Skeletal muscle tissue (tissue), 4 donors: ENCODE results near the gene RSU1. TPM values are rescaled to one million over a fixed set of nuclear protein-coding genes. Genes with fewer than 3 reads are reported as not detected.

Source experiments
- H3K27ac ChIP-seq: one replicate; pipeline ENCODE4 v1.7.0; 2013; ENCODE audit warnings: mild to moderate bottlenecking, low read depth, low read length, inconsistent platforms
- H3K27me3 ChIP-seq, 3 donors: one replicate each; pipeline ENCODE4 v1.7.0; 2013; ENCODE audit warnings: low read length in 3 of 3; ENCODE audit not compliant: control insufficient read depth in 3 of 3, insufficient read depth in 3 of 3
- H3K36me3 ChIP-seq, 3 donors: one replicate each; pipeline ENCODE4 v1.7.0; 2013; ENCODE audit warnings: low read length in 3 of 3; ENCODE audit not compliant: control insufficient read depth in 3 of 3, insufficient read depth in 3 of 3
- H3K4me1 ChIP-seq, 3 donors: one replicate each; pipeline ENCODE4 v1.7.0; 2013; ENCODE audit warnings: low read length in 3 of 3, mild to moderate bottlenecking in 3 of 3; ENCODE audit not compliant: control insufficient read depth in 3 of 3, insufficient read depth in 3 of 3
- H3K4me3 ChIP-seq, 3 donors: one replicate each; pipeline ENCODE4 v1.7.0; 2013; ENCODE audit warnings: low read length in 3 of 3
- H3K9ac ChIP-seq, 3 donors: one replicate each; pipeline ENCODE4 v1.7.0; 2013; ENCODE audit warnings: low read length in 3 of 3, mild to moderate bottlenecking in 3 of 3, moderate library complexity in 2 of 3, low read depth in 1 of 3
- H3K9me3 ChIP-seq, 3 donors: one replicate each; pipeline ENCODE4 v1.7.0; 2013; ENCODE audit warnings: low read length in 3 of 3; ENCODE audit not compliant: control insufficient read depth in 3 of 3
- total RNA-seq: library from RNA; depleted of rRNA; stranded (reverse); fragments of >200 nt; gene quantifications from one replicate; pipeline ENCODE4 v1.2.3, GENCODE V29; 2014
- donor health status: Osteomylitis.

RSU1 gene
- total RNA-seq, 1 donor from 2014 or later, result 35.0 TPM

DNA sequence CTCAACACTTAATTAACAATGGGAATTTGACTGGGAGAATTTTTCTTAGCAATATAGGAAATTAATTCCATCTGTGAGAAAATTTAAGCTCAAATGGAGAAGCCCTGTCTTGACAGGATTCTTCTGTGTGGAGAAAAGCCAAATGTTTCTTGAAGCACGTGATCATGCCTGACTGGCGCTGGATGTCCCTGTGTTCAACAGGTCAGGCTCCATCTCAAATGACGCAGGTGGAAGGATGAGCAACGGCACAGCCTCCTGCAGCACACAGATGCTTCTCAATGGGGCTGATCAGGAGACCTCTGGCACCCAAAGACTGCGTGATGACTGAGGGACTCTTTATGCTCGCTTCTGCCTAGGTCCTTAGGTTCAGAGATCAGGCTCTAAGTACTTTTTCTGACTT, 143.8 kb downstream of the RSU1 start:
- Histone ChIP-seq H3K4me1 (no peaks in the 10 kb centered on the region), H3K27ac (no peak overlapping the region), H3K4me3 (no peak overlapping the region), H3K36me3 (no peaks in the 10 kb centered on the region), H3K9me3 (no peaks in the 10 kb centered on the region), H3K27me3 (no peaks in the 10 kb centered on the region), H3K9ac (no peak overlapping the region)

DNA sequence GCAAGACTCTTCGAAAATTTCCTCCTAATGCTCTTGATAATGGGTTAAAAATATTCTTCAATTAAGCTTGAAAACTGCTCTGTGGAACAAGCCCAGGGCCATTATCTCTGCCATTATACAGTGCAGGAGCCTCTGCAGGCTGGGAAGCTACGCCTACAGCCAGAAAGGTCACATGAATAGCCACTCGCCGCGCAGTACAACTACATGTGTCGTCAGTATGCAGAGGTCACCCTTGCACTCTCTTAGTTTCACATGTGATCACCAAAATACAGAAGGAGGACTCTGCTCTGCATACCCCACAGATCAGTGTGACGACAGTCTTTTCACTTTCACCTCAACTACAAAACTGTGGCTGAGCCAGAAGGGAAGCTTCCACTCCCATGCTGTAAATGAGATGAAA, 153.8 kb downstream of the RSU1 start:
- Histone ChIP-seq H3K9ac (no peak overlapping the region), H3K4me1 (no peaks in the 10 kb centered on the region), H3K4me3 (no peak overlapping the region), H3K9me3 (no peaks in the 10 kb centered on the region), H3K27ac (no peak overlapping the region), H3K36me3 (no peaks in the 10 kb centered on the region), H3K27me3 (no peaks in the 10 kb centered on the region)

DNA sequence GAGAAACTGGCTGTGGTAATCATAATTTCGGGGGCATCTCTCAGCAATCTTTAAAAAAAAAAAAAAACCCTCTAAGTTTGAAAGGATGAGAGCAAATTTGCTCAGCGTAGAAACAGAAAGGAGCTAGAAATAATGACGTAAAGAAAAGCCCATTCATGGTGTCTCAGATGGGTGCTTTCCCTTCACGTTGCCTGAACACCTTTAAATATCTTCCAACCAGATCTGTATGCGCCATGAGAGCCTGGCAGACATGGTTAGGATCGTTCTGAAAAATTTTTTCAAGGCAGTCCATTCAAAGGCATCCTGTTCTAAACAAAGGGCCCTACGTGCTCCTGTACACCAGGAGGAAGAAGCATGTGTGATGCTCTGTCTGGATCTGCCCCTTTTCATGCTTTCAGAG, 154.3 kb downstream of the RSU1 start:
- Histone ChIP-seq H3K36me3 (no peaks in the 10 kb centered on the region), H3K9ac (no peak overlapping the region), H3K27me3 (no peaks in the 10 kb centered on the region), H3K9me3 (no peaks in the 10 kb centered on the region), H3K4me1 (no peaks in the 10 kb centered on the region), H3K27ac (no peak overlapping the region), H3K4me3 (no peak overlapping the region)

DNA sequence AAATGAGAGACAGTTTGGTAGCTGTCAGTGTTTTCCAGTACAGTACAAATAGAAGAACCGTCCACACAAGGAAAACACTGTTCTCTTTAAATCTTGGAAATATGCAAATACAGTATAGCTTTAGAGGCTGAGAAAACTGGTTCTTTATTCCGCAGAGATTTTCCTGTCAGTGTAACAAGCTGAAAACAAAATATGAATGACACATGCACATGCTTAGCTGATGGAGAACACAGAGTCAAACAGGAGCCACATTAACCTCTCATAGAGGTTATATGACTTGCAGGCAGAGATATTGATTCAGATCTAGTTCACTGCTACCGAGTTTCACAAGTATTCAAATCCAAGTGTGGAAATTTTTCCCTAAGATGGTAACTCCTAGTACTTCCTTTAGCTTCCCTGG, 160.3 kb downstream of the RSU1 start:
- H3K36me3 ChIP-seq, result no peaks in the 10 kb centered on the region
- no peak overlapping the region for H3K4me3 ChIP-seq
- no peak overlapping the region for H3K27ac ChIP-seq
- H3K9me3 ChIP-seq, result no peaks in the 10 kb centered on the region
- H3K4me1 ChIP-seq, result no peaks in the 10 kb centered on the region
- no peak overlapping the region for H3K9ac ChIP-seq
- H3K27me3 ChIP-seq, result no peaks in the 10 kb centered on the region

DNA sequence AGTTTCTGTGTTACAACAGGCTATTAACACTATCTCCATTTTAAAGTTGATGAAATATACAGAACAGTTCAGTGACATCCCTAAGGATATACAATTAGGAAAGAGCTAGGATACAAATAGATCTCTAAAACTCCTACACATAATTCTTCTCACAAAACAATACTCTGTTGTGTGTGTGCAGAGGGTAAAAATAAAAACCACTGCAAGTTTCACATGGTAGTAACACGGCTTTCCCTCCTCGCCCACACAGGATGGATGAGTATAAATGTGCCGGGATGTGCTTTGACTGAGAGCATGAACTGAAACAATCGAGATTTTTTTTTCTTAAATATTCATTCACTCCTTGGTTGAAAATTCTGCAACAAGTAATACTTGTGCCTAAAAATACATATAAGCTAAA, 164.0 kb downstream of the RSU1 start:
- Histone ChIP-seq H3K36me3 (no peaks in the 10 kb centered on the region), H3K9ac (no peak overlapping the region), H3K4me1 (no peaks in the 10 kb centered on the region), H3K27ac (no peak overlapping the region), H3K27me3 (no peaks in the 10 kb centered on the region), H3K4me3 (no peak overlapping the region), H3K9me3 (no peaks in the 10 kb centered on the region)

DNA sequence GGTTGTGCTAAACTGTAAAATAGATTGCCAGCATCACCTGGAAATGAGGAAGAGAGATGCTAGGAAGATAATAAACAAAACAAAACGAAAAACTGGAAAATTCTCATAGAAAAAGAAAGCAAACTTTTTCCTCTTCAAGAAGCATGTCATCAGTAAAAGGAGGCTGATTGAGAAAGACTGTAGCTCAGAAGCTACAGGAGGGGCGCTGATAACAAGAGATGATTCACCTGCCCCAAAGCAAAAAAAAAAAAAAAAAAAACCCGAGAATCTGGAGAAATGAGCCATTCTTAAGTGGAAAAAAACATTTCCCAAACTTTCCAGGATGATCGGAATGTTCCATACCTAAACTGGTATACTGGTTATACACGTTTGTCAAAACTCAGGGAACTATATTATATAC, 165.1 kb downstream of the RSU1 start:
- no peaks in the 10 kb centered on the region for H3K27me3 ChIP-seq

DNA sequence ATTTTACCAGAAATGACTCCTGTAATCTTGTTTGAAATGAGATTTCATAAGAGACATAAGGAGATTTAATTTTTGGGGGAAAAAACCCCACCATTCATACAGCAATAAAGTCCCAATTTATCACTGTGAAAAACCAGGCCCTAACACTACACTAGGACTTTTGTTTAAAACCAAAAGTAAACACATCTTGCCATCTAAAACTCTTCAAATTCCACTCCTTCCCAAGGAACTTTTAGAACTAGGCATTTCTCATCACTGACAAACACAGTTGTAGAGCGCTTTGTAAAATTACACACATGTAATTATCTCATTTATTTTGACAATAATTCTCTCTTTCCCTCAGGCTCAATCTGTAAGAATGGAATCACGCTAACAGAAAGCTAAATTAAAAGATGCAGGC, 167.5 kb downstream of the RSU1 start:
- Histone ChIP-seq H3K27ac (no peak overlapping the region), H3K4me3 (no peak overlapping the region), H3K36me3 (no peaks in the 10 kb centered on the region), H3K4me1 (no peaks in the 10 kb centered on the region), H3K9me3 (no peaks in the 10 kb centered on the region), H3K9ac (no peak overlapping the region), H3K27me3 (no peaks in the 10 kb centered on the region)

More for the DNA sequence above, 165.1 kb downstream of the RSU1 start:
- H3K4me3 ChIP-seq, result no peak overlapping the region
- H3K9me3 ChIP-seq, result no peaks in the 10 kb centered on the region
- H3K9ac ChIP-seq, result no peak overlapping the region
- no peaks in the 10 kb centered on the region for H3K4me1 ChIP-seq
- H3K27ac ChIP-seq, result no peak overlapping the region
- H3K36me3 ChIP-seq, result no peaks in the 10 kb centered on the region

DNA sequence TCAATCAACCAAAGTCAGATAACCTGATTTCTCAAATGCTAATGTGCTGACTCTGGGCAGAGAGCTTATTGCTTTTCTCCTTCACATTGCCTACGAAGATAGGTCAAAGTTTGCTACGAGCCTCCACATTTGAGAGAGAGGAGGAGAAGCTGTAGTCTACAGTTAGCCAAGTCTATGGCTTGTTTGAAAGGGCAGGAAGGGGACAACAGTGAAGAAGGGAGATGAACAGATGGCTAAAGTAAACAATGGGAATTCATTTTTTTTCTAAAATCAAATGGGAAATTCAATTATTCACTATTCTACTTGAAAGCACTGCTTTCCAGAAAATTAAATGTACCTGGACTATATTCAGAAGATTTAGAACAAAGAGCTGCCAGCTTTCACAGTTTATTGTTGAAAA, 168.9 kb downstream of the RSU1 start:
- no peaks in the 10 kb centered on the region for H3K27me3 ChIP-seq
- no peaks in the 10 kb centered on the region for H3K9me3 ChIP-seq
- no peak overlapping the region for H3K27ac ChIP-seq
- H3K9ac ChIP-seq, result no peak overlapping the region
- H3K36me3 ChIP-seq, result no peaks in the 10 kb centered on the region
- H3K4me3 ChIP-seq, result no peak overlapping the region
- no peaks in the 10 kb centered on the region for H3K4me1 ChIP-seq

DNA sequence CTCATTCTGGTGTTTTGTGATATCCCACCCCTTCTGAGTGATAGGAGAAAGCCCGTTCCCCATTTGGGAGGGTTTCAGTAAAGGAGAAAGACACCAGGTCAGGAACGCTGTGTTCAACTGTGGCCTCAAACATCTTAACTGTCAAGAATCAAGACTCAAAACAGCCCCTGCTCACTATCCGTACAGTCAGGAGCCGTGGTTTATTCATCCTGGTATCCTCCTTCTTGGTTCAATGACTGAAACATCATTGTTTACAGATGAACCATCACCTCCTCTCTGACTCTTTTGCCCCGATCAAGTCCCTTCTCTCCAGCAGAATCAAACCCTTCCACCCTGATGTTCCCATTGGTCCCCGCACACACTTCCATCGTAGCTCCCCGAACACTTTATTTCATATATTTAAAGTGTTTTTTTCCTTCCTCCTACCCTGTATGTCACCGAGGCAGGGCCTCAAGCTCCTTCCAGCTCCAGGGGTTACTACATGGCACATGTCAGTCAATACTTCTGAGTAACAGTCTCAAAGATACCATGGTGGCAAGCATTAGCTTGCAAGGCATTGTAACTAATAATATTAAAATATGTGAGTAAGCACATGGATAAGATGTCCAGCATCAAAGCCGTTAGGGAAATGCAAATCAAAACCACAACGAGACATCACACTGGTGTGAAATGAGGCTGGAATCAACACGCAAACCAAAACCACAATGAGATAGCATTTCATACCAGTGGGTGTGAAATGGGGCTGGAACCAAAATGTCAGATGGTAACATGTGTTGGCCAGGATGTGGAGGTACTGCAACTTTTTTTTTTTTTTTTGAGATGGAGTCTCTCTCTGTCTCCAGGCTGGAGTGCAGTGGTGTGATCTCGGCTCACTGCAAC, 170.8 kb downstream of the RSU1 start:
- Histone ChIP-seq H3K4me1 (no peaks in the 10 kb centered on the region), H3K27ac (no peak overlapping the region), H3K9me3 (no peaks in the 10 kb centered on the region), H3K36me3 (no peaks in the 10 kb centered on the region), H3K9ac (no peak overlapping the region), H3K27me3 (no peaks in the 10 kb centered on the region), H3K4me3 (no peak overlapping the region)

DNA sequence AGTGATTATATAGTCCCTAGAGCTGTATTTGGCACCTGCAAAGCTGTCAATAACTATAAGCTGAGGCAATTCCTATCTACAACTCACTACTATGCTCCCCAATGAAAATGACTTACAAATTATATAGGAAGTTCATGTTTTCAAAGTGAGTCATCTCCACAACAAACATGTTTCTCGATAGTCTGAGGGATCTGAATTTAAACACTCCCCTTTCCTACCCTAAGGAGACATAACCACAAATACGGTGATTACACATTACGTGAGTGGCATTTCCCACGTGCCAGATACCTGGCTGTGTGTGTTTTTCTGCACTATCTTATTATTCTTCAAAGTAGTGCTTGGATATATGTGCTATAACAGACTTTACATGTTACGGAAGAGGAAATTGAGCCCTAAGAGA, 173.1 kb downstream of the RSU1 start:
- Histone ChIP-seq H3K4me1 (peaks cover 0 to 6% (median 0%) of the 10 kb centered on the region in 3 donors), H3K9me3 (no peaks in the 10 kb centered on the region), H3K9ac (no peak overlapping the region), H3K27ac (no peak overlapping the region), H3K36me3 (no peaks in the 10 kb centered on the region), H3K4me3 (no peak overlapping the region), H3K27me3 (no peaks in the 10 kb centered on the region)
